ENCODE measurements around the gene TIMM17A. TPM values are rescaled to one million over a fixed set of nuclear protein-coding genes. Genes with fewer than 3 reads are reported as not detected.

The TIMM17A gene
- total RNA-seq, 1 experiment from 2014 or later: 60.4 TPM

- Histone ChIP-seq H3K27ac (peak overlapping the region; percentile 97), H3K9me2 (ENCODE audit: insufficient read depth) (no peaks in the 10 kb centered on the region), H2AFZ (no peak overlapping the region), H3K36me3 (ENCODE audit: low read depth) (peaks cover 56% of the 10 kb centered on the region), H3K9me3 (ENCODE audit: insufficient read depth, low read depth) (no peaks in the 10 kb centered on the region), H3K79me2 (ENCODE audit: low read depth) (peaks cover 66% of the 10 kb centered on the region), H4K20me1 (ENCODE audit: insufficient read depth) (peaks cover 55% of the 10 kb centered on the region), H3K4me1 (replicated peaks; ENCODE audit: insufficient read depth) (peaks cover 86% of the 10 kb centered on the region), H3K27me3 (ENCODE audit: insufficient read depth, low read depth) (no peaks in the 10 kb centered on the region), H3F3A (ENCODE audit: insufficient read depth, low read depth) (peaks cover 80% of the 10 kb centered on the region), H3K4me2 (peak overlapping the region; percentile 94), H3K4me3 (peak overlapping the region; percentile 86)
- intact Hi-C loops (cut with micrococcal nuclease; ENCODE audit: unreplicated experiment): no loop called here
- no peak for DNase-seq
- no peak for TF ChIP-seq EZH2 (IDR thresholded peaks at IDR 0.05; ENCODE audit: low read depth)
- no TSS peak for BruUV-seq (replicated peaks)
- POLR2A ChIA-PET (ENCODE audit: unreplicated experiment): interaction anchor here (0.7 to 2.7 kb wide), 5 partner anchors 18 to 91 kb away, joined by 4 to 66 read pairs (median 9); no protein-coding TSS in a partner anchor
- CTCF ChIA-PET: interaction anchor here (0.6 to 1.0 kb wide), 2 partner anchors 40 to 103 kb away, joined by 3 to 4 read pairs; no protein-coding TSS in a partner anchor
Measured at GRCh38 chr1:202016022-202016810, 60.9 kb downstream of the TIMM17A start.

GRCh38 chr1:202016811-202017748, 61.8 kb downstream of the TIMM17A start:
- POLR2A ChIA-PET (ENCODE audit: unreplicated experiment): interaction anchor here (0.6 to 2.7 kb wide), 13 partner anchors 10 to 96 kb away, joined by 3 to 66 read pairs (median 12); no protein-coding TSS in a partner anchor
- peak overlapping the region; percentile 94 for H3K4me2 ChIP-seq
- peaks cover 75% of the 10 kb centered on the region for H3F3A ChIP-seq (ENCODE audit: insufficient read depth, low read depth)
- H3K27ac ChIP-seq: peak overlapping the region; percentile 97
- peaks cover 94% of the 10 kb centered on the region for H3K4me1 ChIP-seq (replicated peaks; ENCODE audit: insufficient read depth)
- CTCF ChIA-PET: interaction anchor here (1.0 to 1.2 kb wide), 3 partner anchors 18 to 39 kb away, joined by 3 to 4 read pairs (median 4); no protein-coding TSS in a partner anchor
- BruUV-seq (replicated peaks): TSS peak; percentile 55
- H3K79me2 ChIP-seq (ENCODE audit: low read depth): peaks cover 58% of the 10 kb centered on the region
- H3K36me3 ChIP-seq (ENCODE audit: low read depth): peaks cover 48% of the 10 kb centered on the region
- no peaks in the 10 kb centered on the region for H3K27me3 ChIP-seq (ENCODE audit: insufficient read depth, low read depth)
- no peak for TF ChIP-seq EZH2 (IDR thresholded peaks at IDR 0.05; ENCODE audit: low read depth)
- no peak for TF ChIP-seq CTCF (conservative IDR thresholded peaks at IDR 0.05)
- intact Hi-C loops (cut with micrococcal nuclease; ENCODE audit: unreplicated experiment): no loop called here
- H2AFZ ChIP-seq: no peak overlapping the region
- no peaks in the 10 kb centered on the region for H3K9me3 ChIP-seq (ENCODE audit: insufficient read depth, low read depth)
- peak overlapping the region; percentile 86; the same call in 1 of the 2 replicates for H3K4me3 ChIP-seq
- no peak for DNase-seq
- H4K20me1 ChIP-seq (ENCODE audit: insufficient read depth): peaks cover 47% of the 10 kb centered on the region
- no peaks in the 10 kb centered on the region for H3K9me2 ChIP-seq (ENCODE audit: insufficient read depth)

GRCh38 chr1:202017749-202018467, 62.6 kb downstream of the TIMM17A start:
- intact Hi-C loops (cut with micrococcal nuclease; ENCODE audit: unreplicated experiment): loop anchor here (1.0 to 2.0 kb wide), 8 partner anchors 8 to 101 kb away; partner anchors contain the start of gene ELF3
- H3K9me3 ChIP-seq (ENCODE audit: insufficient read depth, low read depth): no peaks in the 10 kb centered on the region
- peak overlapping the region; percentile 86; the same call in 1 of the 2 replicates for H3K4me3 ChIP-seq
- peak overlapping the region; percentile 94 for H3K4me2 ChIP-seq
- no peaks in the 10 kb centered on the region for H3K9me2 ChIP-seq (ENCODE audit: insufficient read depth)
- no peak for TF ChIP-seq EZH2 (IDR thresholded peaks at IDR 0.05; ENCODE audit: low read depth)
- no peak for TF ChIP-seq CTCF (conservative IDR thresholded peaks at IDR 0.05)
- peak; percentile 85 to 91 for DNase-seq
- peaks cover 49% of the 10 kb centered on the region for H3K79me2 ChIP-seq (ENCODE audit: low read depth)
- H3K27me3 ChIP-seq (ENCODE audit: insufficient read depth, low read depth): no peaks in the 10 kb centered on the region
- H3F3A ChIP-seq (ENCODE audit: insufficient read depth, low read depth): peaks cover 77% of the 10 kb centered on the region
- no peak overlapping the region for H2AFZ ChIP-seq
- peaks cover 40% of the 10 kb centered on the region for H3K36me3 ChIP-seq (ENCODE audit: low read depth)
- BruUV-seq (replicated peaks): no TSS peak
- POLR2A ChIA-PET (ENCODE audit: unreplicated experiment): interaction anchor here (0.6 to 2.7 kb wide), 14 partner anchors 8 to 100 kb away, joined by 3 to 66 read pairs (median 9); partner anchors contain the start of gene ELF3
- CTCF ChIA-PET: interaction anchor here (0.6 to 1.2 kb wide), 3 partner anchors 17 to 90 kb away, joined by 3 to 4 read pairs (median 3); no protein-coding TSS in a partner anchor
- H3K27ac ChIP-seq: peak overlapping the region; percentile 97
- peaks cover 38% of the 10 kb centered on the region for H4K20me1 ChIP-seq (ENCODE audit: insufficient read depth)
- peaks cover 98% of the 10 kb centered on the region for H3K4me1 ChIP-seq (replicated peaks; ENCODE audit: insufficient read depth)
